Measurements from ENCODE around the gene GPATCH2L. TPM values are rescaled to one million over a fixed set of nuclear protein-coding genes. Genes with fewer than 3 reads are reported as not detected.

GPATCH2L gene
- total RNA-seq (2021; fragmentation: NEBNext Ultra II Directional; extraction: Animal tissue kit (Norgen Biotek cat#: 25700)): 10 to 100 TPM; 38.3 to 44.8 (median 41.9) TPM
- long read RNA-seq, full-length matches to known transcripts: 3 of 27 reads
- long read RNA-seq, partial matches to known transcripts: 7 of 27 reads
- long read RNA-seq, other reads (novel, unspliced or antisense): 17 of 27 reads

DNA sequence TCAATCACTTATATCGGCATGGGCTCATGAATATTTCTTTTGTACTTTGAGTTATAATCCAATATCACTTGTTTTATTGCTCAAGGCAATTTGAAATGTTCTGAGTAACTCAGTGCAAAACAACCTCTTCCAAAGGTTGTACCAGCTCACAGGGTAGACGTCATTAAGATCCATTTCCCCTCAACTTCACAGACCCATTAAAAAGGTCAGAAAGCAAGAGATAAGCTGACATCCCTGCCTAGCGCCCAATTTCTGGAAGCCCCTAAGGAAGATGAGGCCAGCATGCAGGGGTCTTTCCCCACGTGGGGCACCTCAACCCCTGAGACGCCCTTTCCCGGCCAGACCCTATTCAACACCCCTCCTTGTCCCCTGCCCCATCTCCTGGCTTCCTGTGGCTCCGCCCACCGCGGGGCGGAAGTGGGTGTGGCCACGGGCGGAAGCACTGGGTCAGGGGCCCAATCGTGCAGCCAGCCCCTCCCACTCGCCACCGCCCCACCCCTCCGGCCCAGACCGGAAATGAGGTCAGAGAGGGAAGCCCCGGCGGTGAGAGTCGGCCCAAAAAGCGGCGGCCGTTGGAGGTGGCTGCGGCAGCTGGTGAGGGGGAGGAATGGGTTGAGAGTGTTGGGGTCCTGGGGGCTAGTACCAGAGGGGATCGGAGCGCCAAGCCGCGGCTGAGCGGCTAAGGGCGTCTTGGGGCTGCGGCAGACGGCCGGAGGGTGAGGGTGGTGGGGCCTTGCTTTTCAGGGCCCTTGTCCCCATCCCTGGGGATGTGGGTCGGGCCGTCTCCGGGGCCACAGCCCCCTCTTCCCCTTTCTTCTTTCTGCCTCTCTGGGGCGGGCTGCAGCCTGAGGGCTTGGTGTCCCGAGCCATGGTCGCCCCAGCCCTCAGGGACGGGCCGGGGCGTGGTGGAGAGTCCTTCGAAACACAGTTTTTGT is at the start of gene GPATCH2L:
Gene GPATCH2L, plus strand, starts transcription at position 525 of the 935 bp plus-strand sequence. CDS start 2,442 bp downstream, outside the sequence.
- H3K4me1 Mint-ChIP-seq (ENCODE audit: low read depth): peaks cover 47% of the 10 kb centered on the region
- H3K27ac Mint-ChIP-seq: peak within 1 kb of the TSS; percentile 97
- peaks cover 5% of the 10 kb centered on the region; the same call in 1 of the 2 replicates for H3K27me3 Mint-ChIP-seq (ENCODE audit: insufficient read depth)
- H3K9me3 Mint-ChIP-seq: no peaks in the 10 kb centered on the region
- peaks cover 21% of the 10 kb centered on the region for H3K36me3 Mint-ChIP-seq (ENCODE audit: low read depth)
- peak; percentile 80 for DNase-seq
- H3K4me3 Mint-ChIP-seq: peak within 1 kb of the TSS; percentile 99
- TF ChIP-seq, protein P1, sequence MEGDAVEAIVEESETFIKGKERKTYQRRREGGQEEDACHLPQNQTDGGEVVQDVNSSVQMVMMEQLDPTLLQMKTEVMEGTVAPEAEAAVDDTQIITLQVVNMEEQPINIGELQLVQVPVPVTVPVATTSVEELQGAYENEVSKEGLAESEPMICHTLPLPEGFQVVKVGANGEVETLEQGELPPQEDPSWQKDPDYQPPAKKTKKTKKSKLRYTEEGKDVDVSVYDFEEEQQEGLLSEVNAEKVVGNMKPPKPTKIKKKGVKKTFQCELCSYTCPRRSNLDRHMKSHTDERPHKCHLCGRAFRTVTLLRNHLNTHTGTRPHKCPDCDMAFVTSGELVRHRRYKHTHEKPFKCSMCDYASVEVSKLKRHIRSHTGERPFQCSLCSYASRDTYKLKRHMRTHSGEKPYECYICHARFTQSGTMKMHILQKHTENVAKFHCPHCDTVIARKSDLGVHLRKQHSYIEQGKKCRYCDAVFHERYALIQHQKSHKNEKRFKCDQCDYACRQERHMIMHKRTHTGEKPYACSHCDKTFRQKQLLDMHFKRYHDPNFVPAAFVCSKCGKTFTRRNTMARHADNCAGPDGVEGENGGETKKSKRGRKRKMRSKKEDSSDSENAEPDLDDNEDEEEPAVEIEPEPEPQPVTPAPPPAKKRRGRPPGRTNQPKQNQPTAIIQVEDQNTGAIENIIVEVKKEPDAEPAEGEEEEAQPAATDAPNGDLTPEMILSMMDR (IDR thresholded peaks at IDR 0.05): no peak

DNA sequence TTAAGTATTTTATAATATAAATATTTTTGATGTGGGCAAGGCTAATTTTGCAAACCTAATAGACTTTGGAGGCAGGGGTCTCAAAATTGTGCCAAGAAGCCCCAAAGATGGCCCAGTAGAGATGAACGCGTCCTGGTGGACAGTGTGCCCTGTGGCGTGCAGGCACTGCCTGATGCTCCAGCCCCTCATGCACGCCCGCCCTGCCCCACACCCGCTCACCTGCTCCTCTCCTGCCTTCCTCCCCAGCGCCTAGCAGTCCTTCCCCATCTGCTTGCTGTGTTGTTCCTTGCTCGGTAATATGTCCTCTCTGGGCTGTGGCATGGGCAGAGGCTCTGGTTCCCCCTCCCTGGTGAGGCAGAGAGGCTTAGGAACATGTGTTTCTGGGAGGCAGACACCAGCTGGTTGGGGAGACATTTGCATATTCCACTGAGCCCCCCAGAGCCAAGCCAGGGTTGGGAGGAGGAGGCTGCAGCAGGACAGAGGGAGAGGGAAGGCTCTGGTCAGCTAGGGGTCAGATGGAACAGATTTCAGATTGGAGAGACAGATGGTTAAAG is 46.8 kb upstream of the GPATCH2L start:
- no peak for DNase-seq
- Mint-ChIP-seq H3K4me3 (no peak overlapping the region), H3K36me3 (ENCODE audit: low read depth) (no peaks in the 10 kb centered on the region), H3K9me3 (no peaks in the 10 kb centered on the region), H3K27ac (no peak overlapping the region), H3K27me3 (ENCODE audit: insufficient read depth) (peaks cover 28% of the 10 kb centered on the region), H3K4me1 (ENCODE audit: low read depth) (peaks cover 20% of the 10 kb centered on the region)
- TF ChIP-seq, protein P1 (IDR thresholded peaks at IDR 0.05): no peak

DNA sequence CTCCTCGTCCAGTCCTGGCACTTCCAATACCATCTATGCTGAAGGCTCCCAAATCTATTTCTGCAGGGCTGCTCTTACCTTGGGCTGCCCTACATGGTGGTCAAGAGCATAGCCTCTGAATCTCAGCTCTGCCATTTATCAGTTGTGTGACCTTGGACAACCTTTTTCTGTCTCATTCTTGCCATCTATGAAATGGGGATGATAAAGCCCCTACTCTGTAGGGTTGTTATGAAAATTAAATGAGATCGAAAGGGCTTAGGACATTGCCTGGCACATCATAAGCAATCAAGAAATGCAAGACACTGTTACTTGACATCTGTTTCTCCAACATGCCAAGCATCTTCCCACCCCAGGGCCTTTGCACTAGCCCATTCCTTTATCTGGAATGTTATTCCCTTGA is 45.5 kb upstream of the GPATCH2L start:
- no peak for DNase-seq
- Mint-ChIP-seq H3K4me3 (no peak overlapping the region), H3K4me1 (ENCODE audit: low read depth) (peaks cover 20% of the 10 kb centered on the region), H3K36me3 (ENCODE audit: low read depth) (no peaks in the 10 kb centered on the region), H3K9me3 (no peaks in the 10 kb centered on the region), H3K27ac (no peak overlapping the region), H3K27me3 (ENCODE audit: insufficient read depth) (peaks cover 23% of the 10 kb centered on the region)
- TF ChIP-seq, protein P1 (IDR thresholded peaks at IDR 0.05): no peak

DNA sequence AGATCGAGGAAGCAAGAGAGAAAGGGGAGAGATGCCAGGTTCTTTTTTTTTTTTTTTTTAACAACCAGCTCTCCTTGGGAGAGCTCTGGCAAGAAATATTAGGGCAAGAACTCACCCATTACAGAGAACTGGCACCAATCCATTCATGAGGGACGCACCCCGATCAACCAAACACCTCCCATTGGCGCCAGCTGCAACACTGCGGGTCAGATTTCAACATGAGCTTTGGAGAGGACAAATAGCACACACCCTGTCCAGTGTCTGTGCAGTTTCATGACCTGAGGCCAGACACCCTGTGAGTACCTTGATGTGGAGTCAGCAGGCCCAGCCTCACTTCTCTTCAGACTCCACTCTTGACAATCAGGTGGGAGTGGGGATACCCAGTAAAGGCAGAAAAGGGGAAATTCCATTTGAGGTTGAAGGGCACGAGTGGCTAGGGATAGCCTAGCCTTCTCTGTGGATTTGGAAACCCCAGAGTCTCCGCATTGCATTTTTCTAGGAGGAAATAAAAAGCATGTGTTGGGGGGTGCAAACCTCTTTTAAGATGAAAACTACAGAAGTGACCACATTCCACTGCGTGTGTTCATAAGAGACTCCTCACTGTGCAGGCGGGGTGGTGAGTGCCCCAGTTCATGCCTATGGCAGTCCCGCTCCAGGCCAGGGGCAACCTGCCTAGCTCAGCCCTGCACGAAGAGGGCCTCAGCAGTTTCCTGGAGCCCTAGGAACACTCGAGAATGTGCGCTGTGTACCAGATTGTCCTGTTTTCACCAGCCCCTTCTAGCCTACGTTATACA is 42.4 kb upstream of the GPATCH2L start:
- Mint-ChIP-seq H3K36me3 (ENCODE audit: low read depth) (no peaks in the 10 kb centered on the region), H3K4me3 (no peak overlapping the region), H3K4me1 (ENCODE audit: low read depth) (peaks cover 16% of the 10 kb centered on the region), H3K27me3 (ENCODE audit: insufficient read depth) (peaks cover 29% of the 10 kb centered on the region), H3K27ac (no peak overlapping the region), H3K9me3 (no peaks in the 10 kb centered on the region)
- peak; percentile 15 for DNase-seq
- TF ChIP-seq, protein P1 (IDR thresholded peaks at IDR 0.05): no peak
